HG02763 (cell line): ENCODE results near the gene PLA2G4F.

Experiments used
- ATAC-seq: cut with Tn5 transposase; IDR thresholded peaks from one replicate; pipeline ENCODE4 v1.9.1; 2021; ENCODE audit warnings: mild to moderate bottlenecking, moderate library complexity; ENCODE audit not compliant: unreplicated experiment

PLA2G4F gene

GRCh38 chr15:42166225-42166940 is 9.9 kb upstream of the PLA2G4F start:
- ATAC-seq: no peak

- ATAC-seq: no peak
Measured at GRCh38 chr15:42165106-42165505, 8.7 kb upstream of the PLA2G4F start.

DNA sequence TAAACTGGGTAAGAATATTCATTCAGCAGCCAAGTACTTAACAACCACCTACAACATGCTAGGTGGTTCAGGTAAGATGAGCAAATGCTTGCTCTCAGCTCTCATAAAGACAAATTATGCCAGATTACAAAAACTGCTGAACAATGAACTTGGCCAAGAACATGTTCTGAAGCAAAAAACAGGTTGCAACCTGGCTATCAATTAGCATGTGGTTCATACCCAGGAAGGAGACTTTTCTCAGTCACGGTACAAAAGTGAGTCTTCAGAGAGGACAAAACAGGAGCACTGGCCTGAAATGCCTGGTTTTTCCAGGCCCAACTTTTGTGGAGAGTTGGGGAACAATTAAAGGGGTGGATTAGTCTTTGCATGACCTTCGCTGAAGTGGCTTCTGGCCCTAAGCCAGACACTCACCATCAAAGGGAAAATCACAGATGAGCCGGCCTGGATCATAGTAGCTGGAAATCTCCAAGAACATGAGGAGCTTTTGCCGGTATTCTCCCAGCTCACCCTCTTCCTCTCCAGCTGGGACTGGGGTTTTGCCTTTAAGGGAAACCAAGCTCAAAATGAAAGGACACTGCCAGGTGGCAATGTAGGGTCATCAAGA is 7.6 kb upstream of the PLA2G4F start:
- ATAC-seq: no peak

DNA sequence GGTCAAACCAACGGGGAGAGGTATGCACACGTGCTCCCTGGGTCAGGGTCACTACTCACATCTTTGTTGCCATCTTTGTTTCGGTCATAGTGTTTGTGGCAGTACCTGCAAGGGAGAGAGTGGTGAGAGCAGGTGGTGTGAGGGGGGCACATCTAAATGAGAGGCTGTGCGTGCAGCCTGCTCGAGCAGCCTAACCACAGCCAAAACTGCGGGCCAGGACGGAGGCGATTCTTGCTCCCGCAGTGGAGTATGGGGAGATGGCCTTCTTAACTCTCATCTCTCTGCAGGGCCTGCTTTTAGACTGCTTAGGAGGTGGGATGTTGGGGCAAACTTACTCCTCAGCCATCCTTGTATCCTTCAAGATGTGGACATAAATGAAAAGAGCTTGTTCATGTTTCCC is 6.9 kb upstream of the PLA2G4F start:
- ATAC-seq: no peak

- no peak for ATAC-seq
Measured at GRCh38 chr15:42160136-42160535, 3.7 kb upstream of the PLA2G4F start.

DNA sequence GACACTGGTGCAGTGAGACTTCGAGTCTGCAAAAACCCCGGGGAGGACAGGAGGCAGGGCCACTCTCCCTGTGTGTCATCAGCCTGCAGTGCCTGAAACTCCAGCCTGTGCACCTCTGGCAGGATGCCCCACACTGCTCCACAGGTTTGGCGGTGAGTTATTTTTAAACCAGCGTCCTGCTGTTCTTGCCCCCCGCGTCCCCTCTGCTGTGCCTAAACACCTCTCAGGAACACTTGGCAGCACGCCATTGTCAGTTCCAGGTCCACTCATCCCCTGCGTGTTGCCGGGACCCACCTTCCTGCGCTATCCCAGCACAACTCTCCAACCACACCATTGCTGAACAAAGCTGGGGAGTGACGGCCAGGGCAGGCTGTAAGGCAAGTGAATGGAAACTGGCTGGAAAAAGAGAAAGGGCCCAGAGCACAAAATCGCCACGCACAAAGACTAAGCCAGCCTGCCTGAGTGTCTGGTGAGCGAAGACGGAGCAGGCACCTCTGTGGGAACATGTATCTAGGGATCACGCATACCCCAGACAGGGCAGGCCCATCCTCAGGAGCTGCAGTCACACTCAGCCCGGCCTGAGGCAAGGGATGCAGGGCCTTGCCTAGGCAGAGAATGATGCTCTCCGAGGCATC is 3.1 kb upstream of the PLA2G4F start:
- no peak for ATAC-seq

DNA sequence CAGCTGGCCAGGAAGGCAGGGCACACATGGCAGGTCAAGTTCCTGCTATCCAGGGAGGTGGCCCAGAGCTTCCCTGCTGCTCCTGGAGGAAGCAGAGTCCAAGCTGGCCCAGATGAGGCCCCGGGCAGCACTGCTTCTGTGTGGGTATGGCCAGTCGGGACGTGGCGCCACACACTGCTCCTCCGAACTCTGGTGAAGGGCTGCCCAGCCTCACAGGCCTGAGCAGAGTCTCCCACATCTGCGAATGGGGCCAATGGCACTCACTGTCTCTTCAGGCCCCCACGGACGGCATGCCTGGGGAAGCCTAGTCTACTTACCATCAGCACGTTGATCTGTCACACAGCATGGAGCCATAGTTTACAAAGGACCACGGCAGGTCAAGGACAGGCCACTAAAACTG is 2.5 kb upstream of the PLA2G4F start:
- no peak for ATAC-seq

GRCh38 chr15:42157981-42158765 is 1.7 kb upstream of the PLA2G4F start:
- no peak for ATAC-seq

- ATAC-seq: no peak
Measured at GRCh38 chr15:42157381-42157780, 945 bp upstream of the PLA2G4F start.

DNA sequence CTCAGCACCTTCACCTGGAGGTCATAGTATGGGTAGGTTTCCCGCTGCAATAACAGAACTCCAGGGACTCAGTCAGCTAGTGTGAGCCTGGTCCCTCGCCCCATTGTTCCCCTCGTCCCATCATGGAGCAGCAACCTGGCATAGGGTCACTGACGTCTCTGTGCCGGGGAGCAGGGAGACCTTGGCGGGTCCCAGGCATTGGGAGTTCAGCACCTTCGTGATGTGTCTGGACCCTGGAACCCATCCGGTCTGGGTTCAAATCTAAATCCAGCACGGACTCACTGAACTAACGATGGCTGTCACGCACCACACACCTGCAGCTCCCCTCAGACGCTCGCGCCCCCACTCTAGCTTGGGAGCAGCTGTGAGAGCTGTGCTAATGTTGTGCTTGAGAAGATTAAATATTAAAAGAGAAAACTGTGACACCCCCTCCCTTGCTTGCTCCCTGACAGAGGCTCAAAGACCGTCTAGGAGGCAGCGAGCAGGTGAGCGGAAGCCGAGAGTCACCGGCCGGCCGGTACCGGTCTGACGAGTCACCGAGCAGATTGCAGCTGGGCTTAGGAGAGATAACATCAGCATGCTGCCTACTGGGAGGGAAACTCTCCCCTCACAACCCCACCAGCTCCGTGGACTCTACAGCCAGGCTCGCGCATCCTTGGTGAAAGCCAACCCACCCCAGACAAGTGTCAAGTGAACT is 742 bp downstream of the PLA2G4F start:
- ATAC-seq: no peak

DNA sequence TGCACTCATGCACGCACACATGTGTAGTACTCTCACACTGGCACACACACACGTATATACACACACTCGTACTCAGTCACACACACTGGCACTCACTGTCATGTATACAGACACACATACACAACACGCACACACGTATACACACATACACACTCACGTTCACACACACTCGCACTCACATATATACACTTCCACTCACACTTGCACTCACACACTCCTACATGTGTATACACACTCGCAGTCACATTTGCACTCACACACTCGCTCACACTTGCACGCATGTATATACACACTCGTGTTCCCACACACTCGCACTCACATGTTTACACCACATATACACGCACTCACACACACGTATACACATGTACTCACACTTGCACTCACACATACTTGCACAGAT is 1.5 kb downstream of the PLA2G4F start:
- ATAC-seq: no peak

- no peak for ATAC-seq
Measured at GRCh38 chr15:42154212-42154941, 2.1 kb downstream of the PLA2G4F start.

DNA sequence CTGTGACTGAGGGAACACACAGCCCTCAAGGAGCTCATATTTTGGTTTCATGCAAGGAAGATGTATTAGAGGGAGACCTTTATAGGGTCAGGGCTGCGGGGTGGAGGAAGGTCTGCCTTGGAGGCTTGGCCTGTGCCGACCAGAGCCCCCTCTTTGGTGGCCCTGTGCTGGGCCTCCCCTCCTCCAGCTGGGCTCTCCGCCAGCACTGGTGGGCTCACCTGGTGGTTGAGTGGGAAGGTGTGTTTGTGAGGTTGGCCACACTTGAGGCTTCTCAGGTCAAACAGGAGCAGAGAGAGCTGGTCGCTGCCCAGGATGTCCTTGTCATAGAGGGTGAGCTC is 2.6 kb downstream of the PLA2G4F start:
- no peak for ATAC-seq

GRCh38 chr15:42152921-42153698 is 3.3 kb downstream of the PLA2G4F start:
- ATAC-seq: no peak

DNA sequence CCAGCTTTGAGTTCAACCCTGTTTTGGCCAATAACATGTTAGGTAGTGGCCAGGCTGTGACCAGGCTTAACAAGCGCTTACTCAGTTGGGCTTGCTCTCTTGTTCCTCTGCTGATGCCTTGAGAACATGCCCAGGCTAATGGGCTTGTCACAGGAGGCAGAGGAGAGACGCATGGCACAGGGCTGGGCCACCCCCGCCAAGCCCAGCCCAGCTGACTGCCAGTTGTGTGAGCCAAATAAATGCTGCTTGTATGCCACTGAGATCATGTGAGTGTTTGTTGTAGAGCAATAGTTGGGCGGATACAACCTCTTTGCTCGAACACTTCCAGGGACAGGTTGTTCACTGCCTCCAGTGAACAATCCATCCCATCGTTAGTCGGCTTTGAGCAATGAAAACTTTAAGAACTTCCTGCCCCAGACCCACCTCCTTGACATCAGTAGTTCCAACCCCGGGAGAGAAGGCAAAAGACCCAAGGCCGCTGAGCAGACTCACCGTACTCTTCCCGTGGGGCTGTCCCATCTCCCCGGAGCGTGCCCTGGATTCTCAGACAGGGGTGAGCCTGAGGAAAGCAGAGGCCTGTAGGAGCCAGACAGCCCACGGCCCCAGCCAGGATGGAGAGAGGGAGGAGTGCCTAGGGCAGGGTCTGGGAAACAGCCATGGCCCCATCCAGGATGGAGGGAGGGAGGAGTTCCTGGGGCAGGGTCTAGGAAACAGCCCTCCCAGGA is 4.1 kb downstream of the PLA2G4F start:
- no peak for ATAC-seq

- ATAC-seq: no peak
Measured at GRCh38 chr15:42151736-42152135, 4.7 kb downstream of the PLA2G4F start.

DNA sequence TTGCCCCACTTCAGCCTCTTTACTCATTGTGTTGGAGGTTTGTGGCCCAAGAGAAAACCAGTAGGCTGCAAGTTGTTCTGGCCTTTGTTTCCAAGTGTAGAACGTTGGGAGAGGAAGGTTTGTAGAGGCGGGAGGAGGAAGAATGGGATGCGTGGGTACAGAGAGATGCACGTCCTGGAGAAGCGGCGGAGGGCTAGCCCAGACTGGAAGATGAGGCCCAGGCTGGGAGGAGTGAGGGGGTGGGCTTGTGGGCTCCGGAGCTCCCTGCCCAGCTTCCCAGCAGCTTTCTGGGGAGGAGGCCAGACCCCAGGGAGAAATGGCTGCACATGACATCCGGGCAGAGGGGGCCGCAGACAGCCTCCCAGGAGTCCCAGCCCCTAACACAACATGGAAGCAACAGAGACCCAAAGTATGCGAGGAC is 5.3 kb downstream of the PLA2G4F start:
- ATAC-seq: no peak

DNA sequence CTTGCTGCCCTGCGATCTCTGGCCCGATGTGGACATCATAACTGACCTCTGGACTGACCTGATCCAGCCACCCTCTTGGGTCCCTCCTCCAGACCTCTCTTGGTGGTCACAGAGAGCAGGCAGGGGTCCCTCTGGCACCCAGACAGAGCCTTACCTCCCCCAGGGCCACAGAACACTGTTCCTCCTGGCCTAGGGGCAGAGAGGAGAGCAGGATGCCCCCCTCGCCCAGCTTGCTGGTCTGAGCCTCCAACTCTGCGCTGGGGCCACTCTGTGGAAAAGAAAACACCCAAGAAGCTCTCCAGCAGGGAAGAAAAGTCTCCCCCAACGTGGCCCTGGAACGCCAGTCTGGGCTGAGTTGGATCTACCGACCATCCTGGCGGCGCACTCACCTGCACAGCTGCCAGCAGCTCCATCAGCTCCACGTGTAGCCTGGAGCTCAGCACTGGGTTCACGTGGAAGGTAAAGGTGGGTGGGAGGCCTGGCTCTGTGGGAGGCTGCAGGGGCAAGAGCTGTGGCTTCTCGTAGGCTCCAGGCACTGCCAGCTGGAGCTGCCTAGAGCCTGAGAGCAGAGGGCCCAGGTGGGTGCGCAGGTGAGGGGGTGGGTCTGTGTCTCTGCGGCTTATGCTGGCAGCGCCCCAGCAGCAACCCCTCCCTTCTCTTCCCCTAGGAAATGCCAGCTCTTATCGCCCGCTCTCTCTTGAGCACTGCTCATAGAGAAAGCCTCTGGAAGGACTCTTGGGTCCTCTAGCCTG is 6.0 kb downstream of the PLA2G4F start:
- ATAC-seq: no peak
